HG03571 (cell line): ENCODE measurements around the gene PIP5KL1.

Source experiments
- ATAC-seq: cut with Tn5 transposase; IDR thresholded peaks from one replicate; pipeline ENCODE4 v1.9.1; 2021; ENCODE audit not compliant: unreplicated experiment

Gene PIP5KL1

GRCh38 chr9:127930231-127931091, at the start of gene PIP5KL1:
Gene PIP5KL1 (minus strand): TSS chr9:127930777. CDS start chr9:127930752, 25 bp downstream.
- ATAC-seq, result peak; percentile 65

GRCh38 chr9:127980060-127980705, 49.6 kb upstream of the PIP5KL1 start:
- ATAC-seq, result peak; percentile 24

GRCh38 chr9:127979333-127980059, 48.9 kb upstream of the PIP5KL1 start:
- ATAC-seq, result no peak

GRCh38 chr9:127979015-127979332, 48.4 kb upstream of the PIP5KL1 start:
- no peak for ATAC-seq

- no peak for ATAC-seq
These were observed 47.5 kb upstream of the PIP5KL1 start for GRCh38 chr9:127977884-127978647.

GRCh38 chr9:127977009-127977883, 46.7 kb upstream of the PIP5KL1 start:
- ATAC-seq, result no peak

- ATAC-seq, result no peak
These were observed 45.9 kb upstream of the PIP5KL1 start for GRCh38 chr9:127976498-127976897.

GRCh38 chr9:127975376-127976315, 45.1 kb upstream of the PIP5KL1 start:
- ATAC-seq, result no peak

- ATAC-seq, result no peak
These were observed 44.2 kb upstream of the PIP5KL1 start for GRCh38 chr9:127974769-127975261.

- no peak for ATAC-seq
These were observed 43.6 kb upstream of the PIP5KL1 start for GRCh38 chr9:127974001-127974768.

- ATAC-seq, result no peak
These were observed 42.8 kb upstream of the PIP5KL1 start for GRCh38 chr9:127973169-127974000.

GRCh38 chr9:127972236-127972871, 41.8 kb upstream of the PIP5KL1 start:
- ATAC-seq, result no peak

GRCh38 chr9:127971357-127972235, 41.0 kb upstream of the PIP5KL1 start:
- ATAC-seq, result no peak

GRCh38 chr9:127970401-127971313, 40.1 kb upstream of the PIP5KL1 start:
- ATAC-seq, result peak; percentile 71
